VCaP (cell line): ENCODE measurements around the gene SPRR1B.
A peak's percentile ranks its signal among the peaks of the same experiment; 100 is the strongest.
"Not testable (repeated sequence)": the region's sequence is repeated elsewhere in the genome, so short reads cannot be mapped to it uniquely, and the experiment has no call there.

Source experiments
- H3K27ac ChIP-seq: fragments of 450-650 bp; 2 replicates; pipeline ENCODE4 v1.5.1; 2017
- CTCF ChIP-seq: fragments of 450-650 bp; conservative IDR thresholded peaks from 2 replicates; pipeline ENCODE4 v1.5.1; 2017; ENCODE audit warnings: mild to moderate bottlenecking, moderate library complexity

Gene SPRR1B

GRCh38 chr1:152996633-152997400, 34.2 kb upstream of the SPRR1B start:
- no peak for TF ChIP-seq CTCF
- H3K27ac ChIP-seq = peak overlapping the region; percentile 26; the same call in 1 of the 2 replicates

DNA sequence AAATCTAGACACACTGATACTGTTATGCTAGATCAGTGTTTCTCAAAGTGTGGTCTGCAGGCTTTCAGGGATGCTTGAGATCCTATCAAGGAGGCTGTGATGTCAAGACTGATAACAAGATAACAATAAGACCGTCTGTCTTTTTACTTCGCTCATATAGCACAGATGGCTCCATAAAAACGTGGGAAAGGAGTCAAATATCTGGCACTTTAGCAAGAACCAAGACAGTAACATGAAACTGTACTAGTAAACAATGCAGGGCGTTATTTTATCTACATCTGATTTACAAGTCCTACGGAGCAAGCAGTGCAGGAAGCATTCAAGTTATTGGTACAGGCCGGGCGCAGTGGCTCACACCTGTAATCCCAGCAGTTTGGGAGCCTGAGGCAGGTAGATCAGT, 33.1 kb upstream of the SPRR1B start:
- peak overlapping the region; percentile 26; the same call in 1 of the 2 replicates for H3K27ac ChIP-seq
- TF ChIP-seq CTCF = no peak

DNA sequence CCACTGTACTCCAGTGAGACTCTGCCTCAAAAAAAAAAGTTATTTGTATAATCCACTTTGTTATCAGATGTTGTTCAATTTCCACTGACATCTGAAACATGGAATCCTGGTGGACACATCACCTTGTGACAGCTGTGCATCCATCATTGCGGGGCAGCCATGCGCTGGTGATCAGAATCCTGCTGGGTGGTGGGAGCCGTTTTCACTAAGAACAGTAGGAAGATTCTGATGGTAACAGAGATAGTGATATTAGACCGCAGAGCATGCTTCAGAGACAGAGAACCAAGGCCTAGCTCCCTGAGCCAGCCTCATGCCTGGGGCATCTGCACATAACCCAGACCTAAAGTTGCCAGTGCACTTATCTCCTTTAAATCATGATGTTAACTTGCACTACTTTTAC, 32.5 kb upstream of the SPRR1B start:
- peak overlapping the region; percentile 26; the same call in 1 of the 2 replicates for H3K27ac ChIP-seq
- TF ChIP-seq CTCF = no peak

GRCh38 chr1:152999818-153000217, 31.2 kb upstream of the SPRR1B start:
- TF ChIP-seq CTCF = no peak
- H3K27ac ChIP-seq = no peak overlapping the region

DNA sequence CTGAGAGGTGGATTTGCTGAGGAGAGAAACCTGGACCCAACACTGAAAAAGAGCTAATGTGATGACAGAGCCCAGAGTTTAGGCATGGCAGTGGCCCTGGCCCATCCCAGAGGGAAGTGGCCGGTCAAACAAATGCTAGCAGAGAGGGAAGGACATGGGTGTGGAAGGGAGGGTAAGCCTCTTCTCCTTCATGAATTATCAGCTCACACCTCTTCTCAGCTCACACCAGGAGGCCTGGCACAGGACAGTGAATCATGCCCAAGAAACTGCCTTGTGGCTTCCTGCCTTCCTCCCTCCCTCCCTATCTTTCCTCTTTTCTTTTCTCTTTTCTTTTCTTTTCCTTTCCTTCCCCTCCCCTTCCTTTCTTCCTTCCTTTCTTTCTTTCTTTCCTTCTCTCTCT, 30.7 kb upstream of the SPRR1B start:
- TF ChIP-seq CTCF = no peak
- H3K27ac ChIP-seq = no peak overlapping the region

GRCh38 chr1:153001382-153001781, 29.6 kb upstream of the SPRR1B start, which contains the start of gene SPRR3:
Gene SPRR3 (plus strand): TSS chr1:153001749. CDS start chr1:153003021, 1,272 bp downstream.
- TF ChIP-seq CTCF = no peak
- H3K27ac ChIP-seq = no peak within 1 kb of the TSS

DNA sequence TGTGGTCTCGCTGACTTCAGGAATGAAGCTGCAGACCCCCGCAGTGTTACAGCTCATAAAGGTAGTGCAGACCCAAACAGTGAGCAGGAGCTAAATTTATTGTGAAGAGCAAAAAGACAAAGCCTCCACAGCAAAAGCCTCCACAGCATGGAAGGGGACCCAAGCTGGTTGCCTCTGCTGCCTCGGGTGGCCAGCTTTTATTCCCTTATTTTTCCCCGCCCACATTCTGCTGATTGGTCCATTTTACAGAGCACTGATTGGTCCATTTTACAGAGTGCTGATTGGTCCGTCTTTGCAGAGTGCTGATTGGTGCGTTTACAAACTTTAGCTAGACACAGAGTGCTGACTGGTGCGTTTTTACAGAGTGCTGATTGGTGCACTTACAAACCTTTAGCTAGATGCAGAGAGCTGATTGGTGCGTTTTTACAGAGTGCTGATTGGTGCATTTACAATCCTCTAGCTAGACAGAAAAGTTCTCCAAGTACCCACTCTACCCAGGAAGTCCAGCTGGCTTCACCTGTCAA, 19.7 kb upstream of the SPRR1B start:
- H3K27ac ChIP-seq = not testable (repeated sequence)

DNA sequence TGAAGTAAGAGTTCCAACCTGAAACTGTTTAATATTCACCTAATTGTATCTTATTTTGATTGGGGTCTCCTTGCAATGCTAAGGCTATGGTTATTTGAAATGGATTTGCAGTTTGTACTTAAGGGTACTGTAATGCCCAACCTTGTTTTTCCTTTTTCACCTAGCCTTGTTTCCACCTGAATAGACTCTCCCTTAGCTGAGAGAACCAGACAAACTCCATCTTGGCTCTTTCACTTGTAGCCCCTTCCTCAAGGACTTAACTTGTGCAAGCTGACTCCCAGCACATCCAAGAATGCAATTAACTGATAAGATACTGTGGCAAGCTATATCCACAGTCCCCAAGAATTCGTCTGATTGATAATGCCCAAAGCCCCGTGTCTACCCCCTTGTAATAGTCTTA, 9.2 kb upstream of the SPRR1B start:
- H3K27ac ChIP-seq = not testable (repeated sequence)

DNA sequence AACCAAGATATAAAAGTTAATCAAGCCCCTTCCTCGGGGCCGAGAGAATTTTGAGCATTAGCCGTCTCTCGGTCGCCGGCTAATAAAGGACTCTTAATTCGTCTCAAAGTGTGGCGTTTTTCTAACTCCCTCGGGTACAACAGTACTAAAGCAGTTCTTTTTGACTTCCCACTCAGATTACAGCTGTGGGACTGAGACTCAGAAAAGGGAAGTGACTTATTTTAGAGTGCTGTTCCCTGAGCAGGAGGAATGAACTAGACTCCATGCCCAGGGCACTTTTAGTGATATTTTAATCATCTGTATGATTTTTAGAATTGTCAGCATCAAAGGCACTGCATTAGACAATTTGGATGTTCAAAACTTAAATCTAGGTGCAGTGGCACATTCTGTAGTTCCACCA, 8.7 kb upstream of the SPRR1B start:
- not testable (repeated sequence) for H3K27ac ChIP-seq
